SK-N-SH treated with all-trans-retinoic acid at 6 μM for 48 hours (cell line): ENCODE results near the gene PLD5.
"Not testable (repeated sequence)": the region's sequence is repeated elsewhere in the genome, so short reads cannot be mapped to it uniquely, and the experiment has no call there.

ENCODE experiments used
- ATAC-seq: fragments of 200-7000 bp; cut with Tn5 transposase; 3 replicates; pipeline ENCODE4 v1.9.1; 2020; ENCODE audit warnings: mild to moderate bottlenecking, moderate library complexity
- GLIS3 ChIP-seq: fragments of 250-450 bp; sonication (Bioruptor Pico); IDR thresholded peaks from 2 replicates; pipeline ENCODE4 v1.5.0; 2020; ENCODE audit warnings: mild to moderate bottlenecking, moderate library complexity
- ISL1 ChIP-seq: fragments of 250-450 bp; sonication (Bioruptor Pico); IDR thresholded peaks from 2 replicates; pipeline ENCODE4 v2.1.2; 2022; ENCODE audit warnings: mild to moderate bottlenecking, moderate library complexity
- TCF4 ChIP-seq: fragments of 250-450 bp; sonication (Bioruptor Pico); IDR thresholded peaks from 2 replicates; pipeline ENCODE4 v1.8.0; 2021; ENCODE audit warnings: mild to moderate bottlenecking, moderate library complexity, borderline replicate concordance
- TSHZ2 ChIP-seq: fragments of 250-450 bp; sonication (Bioruptor Pico); IDR thresholded peaks from 2 replicates; pipeline ENCODE4 v1.5.0; 2020; ENCODE audit warnings: mild to moderate bottlenecking, moderate library complexity

Gene PLD5

GRCh38 chr1:242321981-242322380 lies 202.5 kb downstream of the PLD5 start:
- not testable (repeated sequence) for ATAC-seq

- TF ChIP-seq GLIS3 (CRISPR knock-in tag) (no peak), TSHZ2 (CRISPR knock-in tag) (no peak)
- ATAC-seq: no peak
Measured at GRCh38 chr1:242318140-242318539, 206.4 kb downstream of the PLD5 start.

DNA sequence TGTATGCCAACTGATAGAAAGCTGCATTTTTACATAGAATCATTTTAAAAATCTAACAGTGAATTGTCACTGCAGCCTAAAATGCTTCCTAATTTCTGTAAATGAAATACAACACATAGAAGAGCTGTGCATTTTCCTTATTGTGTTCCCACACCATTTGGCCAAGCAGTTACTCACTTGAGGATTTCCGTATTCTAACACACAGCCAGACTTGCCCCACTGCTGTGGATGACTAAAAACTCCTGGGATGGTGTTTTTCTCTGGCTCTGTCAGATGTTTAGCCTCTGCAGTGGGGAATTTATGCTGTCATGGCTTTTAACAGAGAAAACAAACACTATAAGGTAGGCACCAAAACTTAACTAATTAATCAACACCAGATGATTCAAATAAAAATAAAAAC lies 209.6 kb downstream of the PLD5 start:
- not testable (repeated sequence) for ATAC-seq

DNA sequence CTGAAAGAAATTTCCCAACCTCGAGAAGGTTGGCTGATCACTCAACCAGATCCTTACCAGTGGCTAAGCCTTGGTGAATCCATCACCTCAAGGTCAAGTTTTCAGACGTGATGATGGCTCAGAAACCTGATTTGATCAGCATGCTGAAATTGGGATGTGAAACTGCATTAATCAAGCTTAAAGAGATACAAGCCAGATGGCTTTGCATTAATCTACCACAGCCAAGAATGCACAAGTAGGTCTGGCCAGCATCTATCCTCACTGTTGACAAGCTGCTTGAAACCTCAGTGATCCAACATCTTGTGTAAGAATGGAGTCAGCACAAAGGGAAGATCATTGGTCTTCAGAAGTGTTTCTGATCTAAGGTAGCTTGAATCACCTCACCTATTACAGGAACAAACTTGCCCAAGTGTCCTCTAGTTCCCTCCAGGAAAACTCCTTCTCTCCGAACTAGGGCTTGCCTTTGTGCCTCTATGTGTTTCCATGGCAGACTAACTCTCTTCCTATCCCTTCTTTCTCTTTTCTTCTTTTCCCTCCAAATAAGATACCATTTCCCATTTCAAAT lies 210.3 kb downstream of the PLD5 start:
- TF ChIP-seq ISL1: 0 out of 2 replicates have a peak, but pooled peaks have one; percentile 15
- ATAC-seq: not testable (repeated sequence)

DNA sequence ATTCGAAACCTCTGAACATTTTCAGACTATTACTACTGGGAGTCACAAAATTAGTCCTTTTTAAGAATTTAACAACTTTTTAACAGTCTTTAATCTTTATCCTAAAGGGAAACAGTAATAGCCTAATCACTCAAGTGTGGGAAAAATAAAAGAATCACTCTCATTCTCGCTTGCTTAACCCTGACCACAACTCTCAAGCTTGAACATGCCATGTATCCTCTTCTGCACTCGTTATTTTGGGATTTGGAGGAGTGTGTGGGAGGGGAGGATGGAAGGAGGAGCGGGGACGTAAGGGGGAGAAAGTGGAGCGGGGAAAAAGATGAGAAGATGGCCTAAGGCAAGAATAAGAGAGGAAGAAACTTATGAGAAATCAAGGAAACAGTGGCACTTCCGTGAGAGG lies 215.8 kb downstream of the PLD5 start:
- not testable (repeated sequence) for ATAC-seq

DNA sequence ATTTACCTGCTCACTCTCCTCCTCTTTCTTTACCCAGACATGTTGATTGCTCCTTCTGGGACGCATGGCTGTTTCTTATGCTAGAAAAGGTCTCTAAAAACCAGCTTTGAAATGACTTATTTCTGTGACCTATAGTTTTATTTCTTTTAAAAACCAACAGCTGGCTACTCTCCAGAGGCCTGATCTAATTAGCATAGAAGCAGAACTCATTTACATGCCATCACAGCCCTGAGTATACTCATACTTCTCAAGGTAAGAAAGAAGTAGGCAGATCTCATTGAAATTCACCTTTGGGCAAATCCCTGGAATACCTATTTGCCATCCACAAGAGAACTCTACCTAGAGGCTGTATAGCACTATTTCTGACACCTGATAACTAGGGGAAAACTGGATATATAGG lies 230.7 kb downstream of the PLD5 start:
- ATAC-seq: not testable (repeated sequence)

DNA sequence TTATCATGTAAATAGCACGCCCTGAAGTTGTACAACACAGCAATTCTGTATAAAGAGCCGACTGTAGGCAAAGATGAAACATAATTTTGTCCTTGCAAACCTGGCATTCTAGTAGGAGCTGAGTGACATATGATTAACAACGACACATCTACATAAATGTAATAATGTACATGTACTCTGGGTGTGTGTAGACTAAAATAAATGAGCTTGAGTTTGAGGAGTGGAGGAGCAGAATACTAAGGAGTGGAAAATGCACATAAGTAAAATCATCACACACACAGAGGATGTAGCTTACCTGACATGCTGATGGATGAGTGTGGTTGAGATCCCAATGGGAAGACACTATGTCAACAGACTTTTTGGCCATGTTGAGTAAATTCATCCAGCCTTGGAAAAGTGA lies 236.4 kb downstream of the PLD5 start:
- not testable (repeated sequence) for ATAC-seq

- ATAC-seq: not testable (repeated sequence)
Measured at GRCh38 chr1:242282758-242283485, 241.6 kb downstream of the PLD5 start.

GRCh38 chr1:242278406-242278805 lies 246.1 kb downstream of the PLD5 start:
- not testable (repeated sequence) for ATAC-seq

DNA sequence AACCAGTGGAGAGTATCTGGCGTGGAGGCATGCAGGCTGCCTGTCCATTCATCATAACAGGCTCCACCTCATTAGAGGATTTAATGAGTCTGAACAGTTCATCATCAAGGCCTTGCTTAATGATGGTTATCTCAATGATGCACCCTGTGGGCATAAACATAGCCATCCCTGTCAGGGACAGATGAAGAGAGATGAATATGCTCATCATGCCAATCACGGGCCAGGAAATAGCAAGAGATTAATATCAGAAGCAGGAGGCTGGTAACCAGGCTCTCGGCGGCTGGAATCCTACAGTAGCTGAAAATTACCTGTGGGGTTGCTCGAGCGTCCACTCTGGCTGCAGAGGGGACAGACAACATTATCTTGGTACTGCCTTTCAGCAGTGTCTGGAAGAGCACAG lies 247.7 kb downstream of the PLD5 start:
- TF ChIP-seq TSHZ2 (CRISPR knock-in tag): peak; percentile 93
- TF ChIP-seq TCF4 (CRISPR knock-in tag): peak; percentile 68
- not testable (repeated sequence) for ATAC-seq

- ATAC-seq: not testable (repeated sequence)
Measured at GRCh38 chr1:242267004-242267403, 257.5 kb downstream of the PLD5 start.

- not testable (repeated sequence) for ATAC-seq
Measured at GRCh38 chr1:242264419-242264818, 260.1 kb downstream of the PLD5 start.
